Measurements from ENCODE around the gene AP2B1. TPM values are rescaled to one million over a fixed set of nuclear protein-coding genes. Genes with fewer than 3 reads are reported as not detected.

AP2B1 gene
- total RNA-seq, 1 donor from 2014 or later, result 142 TPM

GRCh38 chr17:35752945-35753764, 166.0 kb downstream of the AP2B1 start, which contains the start of gene GAS2L2:
TSS of gene GAS2L2 (minus strand) at chr17:35753239. CDS start at chr17:35752850, 389 bp downstream.
- DNase-seq (ENCODE audit: low read depth), result no peak
- no peak for TF ChIP-seq CTCF (conservative IDR thresholded peaks at IDR 0.05; ENCODE audit: low read depth, low read length)
- no peak within 1 kb of the TSS for H3K4me3 ChIP-seq (ENCODE audit: low read depth, low read length)

GRCh38 chr17:35757243-35757642, 170.1 kb downstream of the AP2B1 start:
- TF ChIP-seq CTCF (conservative IDR thresholded peaks at IDR 0.05; ENCODE audit: low read depth, low read length), result no peak
- no peak overlapping the region for H3K4me3 ChIP-seq (ENCODE audit: low read depth, low read length)
- no peak for DNase-seq (ENCODE audit: low read depth)

DNA sequence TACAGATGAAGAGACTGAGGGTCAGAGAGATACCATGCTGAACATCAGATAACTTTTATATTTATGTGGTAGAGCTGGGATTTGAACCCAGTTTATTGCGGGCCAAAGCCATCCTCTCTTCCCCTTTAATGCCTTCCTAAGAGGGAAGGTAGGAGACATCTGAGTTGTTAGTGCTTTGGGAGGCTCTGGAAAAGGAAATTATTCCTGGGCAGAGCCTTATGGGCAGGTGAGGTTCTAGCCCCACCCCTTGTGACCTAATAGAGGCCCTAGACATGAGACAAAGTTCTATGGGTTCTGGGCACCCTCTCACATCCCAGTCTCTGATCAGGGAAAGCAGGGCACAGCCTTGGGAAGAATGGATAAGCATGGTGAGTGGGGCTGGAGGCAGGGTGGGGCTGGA, 173.5 kb downstream of the AP2B1 start, which contains the start of gene C17orf50:
TSS of gene C17orf50 (plus strand) at position 301 of the 400 bp plus-strand sequence. CDS start at position 356, 55 bp downstream.
- no peak for TF ChIP-seq CTCF (conservative IDR thresholded peaks at IDR 0.05; ENCODE audit: low read depth, low read length)
- no peak within 1 kb of the TSS for H3K4me3 ChIP-seq (ENCODE audit: low read depth, low read length)
- DNase-seq (ENCODE audit: low read depth), result no peak

DNA sequence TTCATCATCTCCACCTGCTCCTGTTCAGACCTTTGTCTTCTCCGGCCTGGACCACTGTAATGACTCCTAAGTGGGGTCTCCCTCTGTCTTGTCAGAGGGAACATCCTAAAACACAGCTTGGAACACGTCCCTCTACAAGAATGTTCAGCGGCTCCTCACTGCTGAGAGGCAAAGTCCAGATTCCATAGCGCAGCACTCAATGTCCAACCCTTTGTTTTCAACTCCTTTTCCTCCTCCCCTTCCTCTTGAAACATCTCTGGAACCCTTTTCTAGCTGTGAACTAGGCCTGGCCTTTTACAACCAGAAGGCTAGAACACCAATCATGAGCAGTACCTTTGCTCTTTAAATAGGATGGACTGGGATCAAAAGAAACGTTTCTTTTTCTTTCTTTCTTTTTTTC, 174.5 kb downstream of the AP2B1 start:
- TF ChIP-seq CTCF (conservative IDR thresholded peaks at IDR 0.05; ENCODE audit: low read depth, low read length), result no peak

GRCh38 chr17:35763767-35764122, 176.6 kb downstream of the AP2B1 start:
- no peak for TF ChIP-seq CTCF (conservative IDR thresholded peaks at IDR 0.05; ENCODE audit: low read depth, low read length)
- H3K4me3 ChIP-seq (ENCODE audit: low read depth, low read length), result peak overlapping the region; percentile 65
- DNase-seq (ENCODE audit: low read depth), result no peak

More for the DNA sequence above, 174.5 kb downstream of the AP2B1 start:
- no peak overlapping the region for H3K4me3 ChIP-seq (ENCODE audit: low read depth, low read length)
- no peak for DNase-seq (ENCODE audit: low read depth)

DNA sequence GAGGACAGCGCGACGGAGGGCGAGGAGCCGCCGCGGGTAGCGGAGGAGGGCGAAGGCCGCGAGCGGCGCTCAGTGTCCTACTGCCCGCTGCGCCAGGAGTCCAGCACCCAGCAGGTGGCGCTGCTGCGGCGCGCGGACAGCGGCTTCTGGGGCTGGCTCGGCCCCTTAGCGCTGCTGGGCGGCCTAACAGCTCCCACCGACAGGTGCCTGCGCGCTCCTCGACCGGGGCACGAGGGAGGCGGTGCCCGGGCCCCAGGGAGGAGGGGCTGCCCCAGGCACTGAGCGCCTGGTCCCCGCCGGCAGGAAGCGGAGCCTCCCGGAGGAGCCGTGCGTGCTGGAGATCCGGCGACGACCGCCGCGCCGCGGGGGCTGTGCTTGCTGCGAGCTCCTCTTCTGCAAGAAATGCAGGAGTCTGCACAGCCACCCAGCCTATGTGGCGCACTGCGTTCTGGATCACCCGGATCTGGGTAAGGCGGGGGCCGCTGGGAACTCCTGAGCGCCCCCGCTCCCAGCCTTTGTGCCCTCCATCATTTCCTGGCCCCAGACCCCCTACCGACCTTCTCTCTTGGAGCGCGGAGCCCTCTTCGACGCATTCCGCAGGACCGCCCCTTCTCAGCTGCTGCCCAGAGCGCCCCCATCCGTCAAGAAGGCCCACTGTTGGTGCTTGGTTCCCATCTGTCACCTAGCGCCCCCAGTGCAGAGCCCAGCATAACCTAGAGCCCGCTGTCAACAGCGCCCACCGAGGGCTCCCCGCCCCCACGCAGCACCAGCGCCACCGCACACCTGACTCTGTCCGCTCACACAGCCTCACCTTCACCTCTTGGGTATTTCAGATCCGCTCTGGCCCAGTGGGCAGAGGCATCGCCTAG, 177.2 kb downstream of the AP2B1 start:
- H3K4me3 ChIP-seq (ENCODE audit: low read depth, low read length), result peak overlapping the region; percentile 65
- peak; percentile 75 for TF ChIP-seq CTCF (conservative IDR thresholded peaks at IDR 0.05; ENCODE audit: low read depth, low read length)
- no peak for DNase-seq (ENCODE audit: low read depth)
